Measurements from ENCODE around the gene ABLIM2.

The ABLIM2 gene

GRCh38 chr4:8039290-8039689, 119.3 kb downstream of the ABLIM2 start:
- no peak overlapping the region for H3K4me3 ChIP-seq (ENCODE audit: low read length)
- TF ChIP-seq, protein P1, sequence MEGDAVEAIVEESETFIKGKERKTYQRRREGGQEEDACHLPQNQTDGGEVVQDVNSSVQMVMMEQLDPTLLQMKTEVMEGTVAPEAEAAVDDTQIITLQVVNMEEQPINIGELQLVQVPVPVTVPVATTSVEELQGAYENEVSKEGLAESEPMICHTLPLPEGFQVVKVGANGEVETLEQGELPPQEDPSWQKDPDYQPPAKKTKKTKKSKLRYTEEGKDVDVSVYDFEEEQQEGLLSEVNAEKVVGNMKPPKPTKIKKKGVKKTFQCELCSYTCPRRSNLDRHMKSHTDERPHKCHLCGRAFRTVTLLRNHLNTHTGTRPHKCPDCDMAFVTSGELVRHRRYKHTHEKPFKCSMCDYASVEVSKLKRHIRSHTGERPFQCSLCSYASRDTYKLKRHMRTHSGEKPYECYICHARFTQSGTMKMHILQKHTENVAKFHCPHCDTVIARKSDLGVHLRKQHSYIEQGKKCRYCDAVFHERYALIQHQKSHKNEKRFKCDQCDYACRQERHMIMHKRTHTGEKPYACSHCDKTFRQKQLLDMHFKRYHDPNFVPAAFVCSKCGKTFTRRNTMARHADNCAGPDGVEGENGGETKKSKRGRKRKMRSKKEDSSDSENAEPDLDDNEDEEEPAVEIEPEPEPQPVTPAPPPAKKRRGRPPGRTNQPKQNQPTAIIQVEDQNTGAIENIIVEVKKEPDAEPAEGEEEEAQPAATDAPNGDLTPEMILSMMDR (conservative IDR thresholded peaks at IDR 0.05; ENCODE audit: low read depth, low read length), result no peak
- DNase-seq (ENCODE audit: low read depth), result no peak

DNA sequence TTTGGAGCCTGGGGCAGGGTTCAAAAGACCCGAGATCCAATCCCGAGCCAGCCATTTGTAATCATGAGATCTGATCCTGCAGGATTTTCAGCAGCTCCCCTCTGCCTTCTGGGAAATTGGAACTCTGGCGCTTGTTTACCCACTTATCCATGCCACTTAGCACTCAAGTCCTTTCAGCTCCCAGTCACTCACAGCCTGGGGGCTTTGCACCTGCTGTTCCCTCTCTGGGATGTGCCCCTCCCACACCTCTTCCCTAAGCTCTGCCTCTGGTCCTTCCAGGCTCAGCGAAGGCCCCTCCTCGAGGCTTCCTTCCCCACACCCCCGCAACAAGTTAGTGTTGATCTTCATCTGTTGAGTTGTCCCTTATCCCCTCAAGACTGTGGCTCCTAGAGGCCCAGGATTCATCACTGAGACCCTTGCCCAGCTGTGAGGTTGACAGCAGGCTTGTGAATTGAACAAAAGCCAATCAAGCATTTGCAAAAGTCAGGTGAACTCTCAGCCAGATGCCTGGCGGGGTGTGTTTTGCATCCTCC, 119.8 kb downstream of the ABLIM2 start:
- no peak overlapping the region for H3K4me3 ChIP-seq (ENCODE audit: low read length)
- TF ChIP-seq, protein P1 (conservative IDR thresholded peaks at IDR 0.05; ENCODE audit: low read depth, low read length), result no peak
- no peak for DNase-seq (ENCODE audit: low read depth)

DNA sequence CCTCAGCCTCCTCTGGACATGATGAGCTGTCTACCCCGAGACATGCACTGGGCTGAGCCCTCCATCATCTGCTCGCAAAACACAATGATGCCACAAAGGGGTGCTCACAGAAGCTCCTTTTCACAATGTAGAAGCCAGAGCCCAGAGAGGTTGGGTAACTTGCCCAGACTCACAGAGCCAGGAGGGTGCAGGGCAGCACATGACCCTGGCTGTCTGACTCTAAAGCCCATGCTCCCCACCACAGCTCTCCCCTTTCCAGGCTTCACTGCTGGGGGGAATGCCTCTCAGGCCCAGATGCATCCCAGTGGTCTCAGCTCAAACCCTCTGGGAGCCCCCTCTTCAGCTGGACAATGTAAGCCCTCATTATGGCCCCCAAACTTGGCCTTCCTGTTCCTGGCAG, 120.5 kb downstream of the ABLIM2 start:
- TF ChIP-seq, protein P1 (conservative IDR thresholded peaks at IDR 0.05; ENCODE audit: low read depth, low read length), result no peak
- no peak for DNase-seq (ENCODE audit: low read depth)
- no peak overlapping the region for H3K4me3 ChIP-seq (ENCODE audit: low read length)

DNA sequence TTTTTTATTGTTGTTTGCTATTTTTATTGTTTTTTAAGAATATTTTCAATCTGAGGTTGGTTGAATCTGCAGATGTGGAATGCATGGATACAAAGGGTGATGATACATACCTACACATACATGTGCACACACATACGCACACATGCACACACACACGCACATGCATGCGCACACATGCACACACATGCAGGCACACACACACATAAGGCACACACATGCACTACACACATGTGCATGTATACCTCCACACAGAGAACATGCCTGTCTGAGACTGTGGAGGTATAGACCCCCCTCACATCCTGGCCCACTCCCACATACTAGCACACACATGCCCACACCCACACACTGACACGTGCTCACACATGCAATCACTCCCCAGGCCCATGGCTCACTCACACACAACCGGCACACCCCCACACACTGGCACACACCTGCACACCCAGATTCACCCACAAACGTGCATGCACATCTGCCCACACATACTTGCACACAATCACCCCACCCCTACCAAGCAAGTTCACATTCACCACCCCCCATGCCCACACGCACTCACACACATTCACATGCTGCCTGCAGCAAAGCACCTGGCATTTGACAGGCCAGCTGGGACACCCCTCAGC, 121.4 kb downstream of the ABLIM2 start:
- DNase-seq (ENCODE audit: low read depth), result no peak
- H3K4me3 ChIP-seq (ENCODE audit: low read length), result no peak overlapping the region
- TF ChIP-seq, protein P1 (conservative IDR thresholded peaks at IDR 0.05; ENCODE audit: low read depth, low read length), result no peak

GRCh38 chr4:8035371-8035780, 123.2 kb downstream of the ABLIM2 start:
- DNase-seq (ENCODE audit: low read depth), result no peak
- no peak overlapping the region for H3K4me3 ChIP-seq (ENCODE audit: low read length)
- TF ChIP-seq, protein P1 (conservative IDR thresholded peaks at IDR 0.05; ENCODE audit: low read depth, low read length), result no peak

DNA sequence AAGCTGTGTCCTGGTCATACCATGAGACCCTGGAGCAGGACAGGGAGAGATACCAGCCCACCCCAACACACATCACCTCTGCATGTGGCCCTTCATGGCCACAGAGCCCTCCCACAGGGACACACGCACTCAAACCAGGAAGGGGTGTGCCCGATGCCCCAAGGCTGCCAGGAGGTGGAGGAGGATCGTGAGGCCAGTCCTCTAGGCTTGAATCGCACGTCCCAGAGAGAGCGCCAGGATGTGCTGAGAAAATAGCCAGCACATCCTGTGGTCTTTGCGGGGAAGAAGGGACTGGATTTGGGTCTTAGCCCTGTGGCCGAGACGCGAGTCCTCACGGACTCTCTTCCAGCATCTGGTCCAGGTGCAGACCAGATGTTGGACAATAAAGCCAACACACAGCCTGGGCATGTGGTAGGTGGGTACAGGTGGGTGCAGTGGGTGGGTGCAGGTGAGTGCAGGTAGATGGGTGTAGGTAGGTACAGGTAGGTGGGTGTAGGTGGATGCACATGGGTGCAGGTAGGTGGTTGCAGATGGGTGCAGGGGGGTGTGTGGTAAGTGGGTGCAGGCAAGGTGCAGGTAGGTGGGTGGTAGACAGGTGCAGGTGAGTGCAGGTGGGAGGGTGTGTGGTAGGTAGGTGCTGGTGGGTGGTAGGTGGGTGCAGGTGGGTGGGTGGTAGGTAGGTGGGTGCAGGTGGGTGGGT, 124.6 kb downstream of the ABLIM2 start:
- no peak for DNase-seq (ENCODE audit: low read depth)
- H3K4me3 ChIP-seq (ENCODE audit: low read length), result no peak overlapping the region
- TF ChIP-seq, protein P1 (conservative IDR thresholded peaks at IDR 0.05; ENCODE audit: low read depth, low read length), result no peak

Measured in retinal pigment epithelial cell (primary cell).